ENCODE measurements around the gene CAND1.

DNA sequence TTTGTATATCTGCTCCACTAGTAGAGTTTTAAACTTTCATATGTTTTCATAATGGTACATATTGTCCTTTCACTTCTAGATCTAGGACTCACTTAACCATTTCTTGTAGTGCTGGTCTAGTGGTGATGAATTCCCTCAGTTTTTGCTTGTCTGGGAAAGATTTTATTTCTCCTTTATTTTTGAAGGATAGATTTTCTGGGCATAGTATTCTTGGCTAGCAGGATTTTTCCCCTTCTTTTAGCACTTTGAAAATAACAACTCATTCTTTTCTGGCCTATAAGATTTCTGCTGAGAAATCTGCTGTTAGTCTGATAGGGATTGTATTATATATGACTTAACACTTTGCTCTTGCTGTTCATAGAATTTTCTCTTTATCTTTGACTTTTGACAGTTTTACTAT lies 69.3 kb downstream of the CAND1 start:
- no peak for TF ChIP-seq EZH2phosphoT487 (IDR thresholded peaks at IDR 0.05; ENCODE audit: low read length)
- TF ChIP-seq, protein P1, sequence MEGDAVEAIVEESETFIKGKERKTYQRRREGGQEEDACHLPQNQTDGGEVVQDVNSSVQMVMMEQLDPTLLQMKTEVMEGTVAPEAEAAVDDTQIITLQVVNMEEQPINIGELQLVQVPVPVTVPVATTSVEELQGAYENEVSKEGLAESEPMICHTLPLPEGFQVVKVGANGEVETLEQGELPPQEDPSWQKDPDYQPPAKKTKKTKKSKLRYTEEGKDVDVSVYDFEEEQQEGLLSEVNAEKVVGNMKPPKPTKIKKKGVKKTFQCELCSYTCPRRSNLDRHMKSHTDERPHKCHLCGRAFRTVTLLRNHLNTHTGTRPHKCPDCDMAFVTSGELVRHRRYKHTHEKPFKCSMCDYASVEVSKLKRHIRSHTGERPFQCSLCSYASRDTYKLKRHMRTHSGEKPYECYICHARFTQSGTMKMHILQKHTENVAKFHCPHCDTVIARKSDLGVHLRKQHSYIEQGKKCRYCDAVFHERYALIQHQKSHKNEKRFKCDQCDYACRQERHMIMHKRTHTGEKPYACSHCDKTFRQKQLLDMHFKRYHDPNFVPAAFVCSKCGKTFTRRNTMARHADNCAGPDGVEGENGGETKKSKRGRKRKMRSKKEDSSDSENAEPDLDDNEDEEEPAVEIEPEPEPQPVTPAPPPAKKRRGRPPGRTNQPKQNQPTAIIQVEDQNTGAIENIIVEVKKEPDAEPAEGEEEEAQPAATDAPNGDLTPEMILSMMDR (IDR thresholded peaks at IDR 0.05; ENCODE audit: low read length) = no peak
- no peak for TF ChIP-seq EZH2 (optimal IDR thresholded peaks at IDR 0.05; ENCODE audit: low read depth, low read length)
